BLaER1 (cell line): Measurements from ENCODE around the gene KAT8.

ENCODE experiments used
- H3K27ac ChIP-seq: shearing (Covaris generic); formaldehyde crosslinking; 2 replicates; pipeline ENCODE4 v1.8.1; 2022
- H3K27me3 ChIP-seq: shearing (Covaris generic); formaldehyde crosslinking; 2 replicates; pipeline ENCODE4 v1.8.1; 2022
- H3K36me3 ChIP-seq: shearing (Covaris generic); formaldehyde crosslinking; 2 replicates; pipeline ENCODE4 v1.8.1; 2022
- H3K4me1 ChIP-seq: shearing (Covaris generic); formaldehyde crosslinking; 2 replicates; pipeline ENCODE4 v1.8.1; 2022
- H3K4me2 ChIP-seq: shearing (Covaris generic); formaldehyde crosslinking; 2 replicates; pipeline ENCODE4 v1.8.1; 2022
- H3K4me3 ChIP-seq: shearing (Covaris generic); formaldehyde crosslinking; 2 replicates; pipeline ENCODE4 v1.8.1; 2022
- H3K9ac ChIP-seq: shearing (Covaris generic); formaldehyde crosslinking; 2 replicates; pipeline ENCODE4 v1.8.1; 2022
- H3K9me3 ChIP-seq: shearing (Covaris generic); formaldehyde crosslinking; 2 replicates; pipeline ENCODE4 v1.8.1; 2022
- H4K20me1 ChIP-seq: shearing (Covaris generic); formaldehyde crosslinking; 2 replicates; pipeline ENCODE4 v1.8.1; 2022
- Cebpa-rat ChIP-seq: shearing (Covaris generic); IDR thresholded peaks from 2 replicates; pipeline ENCODE4 v1.8.1; 2022

Gene KAT8

GRCh38 chr16:31177136-31177535, 59.7 kb downstream of the KAT8 start:
- Histone ChIP-seq H3K27ac (no peak overlapping the region), H3K9ac (no peak overlapping the region), H3K9me3 (no peaks in the 10 kb centered on the region), H3K27me3 (no peaks in the 10 kb centered on the region), H3K4me3 (no peak overlapping the region), H3K36me3 (peaks cover 14% of the 10 kb centered on the region), H3K4me2 (peak overlapping the region; percentile 71), H3K4me1 (peaks cover 40% of the 10 kb centered on the region), H4K20me1 (peaks cover 21% of the 10 kb centered on the region)
- TF ChIP-seq Cebpa-rat, result no peak

DNA sequence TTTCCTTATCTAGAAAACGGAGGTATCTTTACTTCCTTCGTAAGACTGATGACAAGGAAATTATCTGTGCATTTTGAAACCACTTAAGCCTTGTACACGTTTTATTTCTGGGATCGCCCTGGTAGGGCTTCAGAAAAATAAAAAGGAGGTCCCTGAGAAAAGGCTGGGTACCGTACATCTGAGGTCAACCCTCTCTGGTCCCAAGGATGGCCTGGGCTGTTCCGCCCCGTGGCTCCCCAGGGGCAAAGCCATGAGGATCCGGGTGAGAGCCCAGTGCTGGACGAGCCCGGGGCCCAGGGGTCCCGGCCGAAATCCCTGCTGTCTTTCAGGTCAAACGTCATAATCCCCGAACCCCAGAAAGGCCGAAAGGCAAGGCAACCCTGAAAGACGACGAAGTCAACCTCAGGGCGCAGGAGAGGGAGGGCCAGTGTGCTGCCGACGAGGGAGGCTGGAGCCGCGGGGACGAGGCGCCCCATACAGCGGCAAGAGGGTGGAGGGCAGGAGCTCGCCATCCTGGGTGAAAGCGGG, 61.8 kb downstream of the KAT8 start:
- TF ChIP-seq Cebpa-rat, result no peak
- peak overlapping the region; percentile 95 for H3K4me2 ChIP-seq
- peaks cover 60% of the 10 kb centered on the region for H3K4me1 ChIP-seq
- H4K20me1 ChIP-seq, result peaks cover 42% of the 10 kb centered on the region
- H3K4me3 ChIP-seq, result peak overlapping the region; percentile 94
- peak overlapping the region; percentile 99 for H3K27ac ChIP-seq
- peaks cover 35% of the 10 kb centered on the region for H3K36me3 ChIP-seq
- H3K9ac ChIP-seq, result peak overlapping the region; percentile 99
- H3K9me3 ChIP-seq, result no peaks in the 10 kb centered on the region
- H3K27me3 ChIP-seq, result no peaks in the 10 kb centered on the region

GRCh38 chr16:31179747-31180459, 62.4 kb downstream of the KAT8 start, which contains the start of gene FUS:
Gene FUS, plus strand, starts transcription at chr16:31180139. Its CDS starts 76 bp downstream, at chr16:31180215.
- peak within 1 kb of the TSS; percentile 94 for H3K4me3 ChIP-seq
- no peaks in the 10 kb centered on the region for H3K27me3 ChIP-seq
- peaks cover 41% of the 10 kb centered on the region for H3K36me3 ChIP-seq
- H3K4me2 ChIP-seq, result peak within 1 kb of the TSS; percentile 95
- peaks cover 61% of the 10 kb centered on the region for H3K4me1 ChIP-seq
- peak within 1 kb of the TSS; percentile 99 for H3K27ac ChIP-seq
- TF ChIP-seq Cebpa-rat, result no peak
- H3K9ac ChIP-seq, result peak within 1 kb of the TSS; percentile 99
- no peaks in the 10 kb centered on the region for H3K9me3 ChIP-seq
- peaks cover 49% of the 10 kb centered on the region for H4K20me1 ChIP-seq
